K562 (cell line): ENCODE measurements around the gene DLGAP3. TPM values are rescaled to one million over a fixed set of nuclear protein-coding genes. Genes with fewer than 3 reads are reported as not detected.

Source experiments
- BRCA1 ChIP-seq, 2 experiments: fragments of 450-650 bp in 1 of 2; sonication (generic) in 1 of 2; formaldehyde crosslinking in 1 of 2; IDR thresholded peaks; 2 replicates each; pipeline versions ENCODE4 v1.5.0 to v1.6.1; 2017 to 2020; ENCODE audit warnings: mild to moderate bottlenecking in 1 of 2, missing genetic modification reagents in 1 of 2
- CHD1 ChIP-seq: fragments of 200-600 bp; sonication (generic); IDR thresholded peaks from one replicate; pipeline ENCODE4 v1.6.1; 2012; ENCODE audit warnings: mild to moderate bottlenecking, moderate library complexity, low read length, inconsistent platforms
- CREBBP ChIP-seq: IDR thresholded peaks from one replicate; pipeline ENCODE4 v1.6.1; 2012; ENCODE audit warnings: low read depth, mild to moderate bottlenecking, control low read depth, inconsistent platforms, low read length
- E2F3 ChIP-seq: fragments of 250-450 bp; sonication (Bioruptor Pico); IDR thresholded peaks from 2 replicates; pipeline ENCODE4 v1.4.0; 2020; ENCODE audit warnings: mild to moderate bottlenecking
- FOXJ3 ChIP-seq: sonication (generic); formaldehyde crosslinking; IDR thresholded peaks from 2 replicates; pipeline ENCODE4 v1.4.0; 2020; ENCODE audit warnings: mild to moderate bottlenecking, missing genetic modification reagents
- IRF1 ChIP-seq: sonication (generic); formaldehyde crosslinking; IDR thresholded peaks from 2 replicates; pipeline ENCODE4 v1.8.0; 2022; ENCODE audit warnings: missing genetic modification reagents, mild to moderate bottlenecking, borderline replicate concordance
- NFE2L1 ChIP-seq: fragments of 450-650 bp; IDR thresholded peaks from 2 replicates; pipeline ENCODE4 v1.6.1; 2016; ENCODE audit warnings: missing genetic modification characterization, low read depth, mild to moderate bottlenecking, missing compliant biosample characterization, moderate library complexity, borderline replicate concordance
- NR1H2 ChIP-seq: sonication (generic); formaldehyde crosslinking; IDR thresholded peaks from 2 replicates; pipeline ENCODE4 v1.4.0; 2020; ENCODE audit warnings: mild to moderate bottlenecking, missing genetic modification reagents
- PBX2 ChIP-seq, 2 experiments: IDR thresholded peaks in 1 of 2; conservative IDR thresholded peaks in 1 of 2; 2 replicates each; pipeline ENCODE4 v1.6.1; 2016; ENCODE audit warnings: low read depth in 2 of 2, mild to moderate bottlenecking in 1 of 2, missing compliant biosample characterization in 1 of 2, missing genetic modification characterization in 1 of 2, moderate library complexity in 1 of 2
- RBBP5 ChIP-seq: fragments of 200-600 bp; sonication (generic); IDR thresholded peaks from 2 replicates; pipeline ENCODE4 v1.6.1; 2012; ENCODE audit warnings: borderline replicate concordance, mild to moderate bottlenecking, low read length, control low read depth, inconsistent platforms; ENCODE audit not compliant: insufficient read depth, poor library complexity, severe bottlenecking
- SIN3B ChIP-seq: fragments of 450-650 bp; IDR thresholded peaks from 2 replicates; pipeline ENCODE4 v1.6.1; 2017; ENCODE audit warnings: low read depth, mild to moderate bottlenecking, moderate library complexity
- TFE3 ChIP-seq: fragments of 450-650 bp; formaldehyde crosslinking; IDR thresholded peaks from 2 replicates; pipeline ENCODE4 v1.4.0; 2020; ENCODE audit warnings: mild to moderate bottlenecking, mixed read lengths
- TGIF2 ChIP-seq: sonication (generic); formaldehyde crosslinking; IDR thresholded peaks from 2 replicates; pipeline ENCODE4 v1.8.1; 2022; ENCODE audit warnings: mild to moderate bottlenecking, missing genetic modification reagents, moderate library complexity
- THRB ChIP-seq: fragments of 450-650 bp; formaldehyde crosslinking; conservative IDR thresholded peaks from 2 replicates; pipeline ENCODE4 v1.4.0; 2022; ENCODE audit warnings: mild to moderate bottlenecking, missing genetic modification characterization
- XRCC3 ChIP-seq: fragments of 450-650 bp; IDR thresholded peaks from 2 replicates; pipeline ENCODE4 v1.6.1; 2017; ENCODE audit warnings: mild to moderate bottlenecking, moderate library complexity
- ZBTB17 ChIP-seq: fragments of 450-650 bp; formaldehyde crosslinking; IDR thresholded peaks from 2 replicates; pipeline ENCODE4 v1.4.0; 2020; ENCODE audit warnings: mild to moderate bottlenecking
- ZC3H4 ChIP-seq: sonication (generic); formaldehyde crosslinking; IDR thresholded peaks from 2 replicates; pipeline ENCODE4 v1.9.0; 2021; ENCODE audit warnings: missing genetic modification reagents, borderline replicate concordance
- ZNF239 ChIP-seq: fragments of 250-450 bp; sonication (Bioruptor Pico); IDR thresholded peaks from 2 replicates; pipeline ENCODE4 v1.4.0; 2020; ENCODE audit warnings: mild to moderate bottlenecking
- ZNF282 ChIP-seq: sonication (generic); formaldehyde crosslinking; IDR thresholded peaks from 2 replicates; pipeline ENCODE4 v1.8.1; 2023; ENCODE audit warnings: missing genetic modification reagents
- ZNF766 ChIP-seq: fragments of 200-800 bp; sonication (Bioruptor generic); conservative IDR thresholded peaks from 2 replicates; pipeline ENCODE4 v1.6.1; 2016; ENCODE audit warnings: missing genetic modification characterization, missing compliant biosample characterization
- polyA plus RNA-seq, 8 experiments: library from polyadenylated mRNA; depleted of rRNA in 4 of 8; stranded (reverse) in 5 of 8; unstranded in 3 of 8; fragments of >200 nt; fragmentation: Nextera tagmentation in 2 of 8; fragmentation: Illumina TruSeq in 1 of 8; extraction: Ambion mirVana in 2 of 8; extraction: Trizol in 1 of 8; gene quantifications; 2 replicates each; pipeline versions ENCODE4 v1.2.1 to v1.2.3, GENCODE V29; 2011 to 2014; ENCODE audit warnings: inconsistent platforms in 1 of 8, missing spikeins in 1 of 8
- total RNA-seq, 7 experiments: library from RNA; depleted of rRNA in 6 of 7; stranded (reverse); fragments of >200 nt in 6 of 7; fragmentation: Illumina TruSeq in 2 of 7; extraction: Trizol in 2 of 7; gene quantifications; 2 replicates each; pipeline versions ENCODE4 v1.2.1 to v1.2.3, GENCODE V29; 2011 to 2021; ENCODE audit warnings: low replicate concordance in 1 of 7

Gene DLGAP3
- total and polyA plus RNA-seq, 9 of the 15 experiments (the other 6 are each of a cell fraction or from before 2014, with no cell fraction given), result 0.01 to 0.16 (median 0.07) TPM; not detected in 6

- no peak for TF ChIP-seq ZC3H4
- TF ChIP-seq ZNF239 (CRISPR knock-in tag), result peak; percentile 81
- TF ChIP-seq XRCC3, result no peak
- TF ChIP-seq SIN3B, result no peak
- TF ChIP-seq NFE2L1, result no peak
- TF ChIP-seq IRF1 (CRISPR knock-in tag), result peak; percentile 94
- TF ChIP-seq RBBP5, result no peak
- TF ChIP-seq ZNF282 (CRISPR knock-in tag), result 0 out of 2 replicates have a peak, but pooled peaks have one; percentile 57
- TF ChIP-seq TFE3 (CRISPR knock-in tag), result 0 out of 2 replicates have a peak, but pooled peaks have one; percentile 2
- TF ChIP-seq NR1H2 (CRISPR knock-in tag), result peak; percentile 94; the same call in 1 of the 2 replicates
- peak; percentile 89 for TF ChIP-seq FOXJ3 (CRISPR knock-in tag)
- peak; percentile 99 for TF ChIP-seq TGIF2 (CRISPR knock-in tag)
- TF ChIP-seq PBX2 (CRISPR knock-in tag; IDR thresholded peaks at IDR 0.05; ENCODE audit: low read depth), result peak; percentile 67
- no peak; the same call in 1 of the 2 replicates for TF ChIP-seq PBX2 (tag; conservative IDR thresholded peaks at IDR 0.05; ENCODE audit: low read depth)
- no peak for TF ChIP-seq ZBTB17 (CRISPR knock-in tag)
- TF ChIP-seq CREBBP, result no peak
- peak; percentile 81; the same call in 1 of the 2 replicates for TF ChIP-seq E2F3
- TF ChIP-seq THRB (CRISPR knock-in tag), result peak; percentile 86
- no peak for TF ChIP-seq CHD1
- TF ChIP-seq BRCA1 (IDR thresholded peaks at IDR 0.05), result no peak
- peak; percentile 96; the same call in 1 of the 2 replicates for TF ChIP-seq BRCA1 (CRISPR knock-in tag; IDR thresholded peaks at IDR 0.05)
- TF ChIP-seq ZNF766 (CRISPR knock-in tag), result peak; percentile 99
These were observed 4.5 kb downstream of the DLGAP3 start (continued) for GRCh38 chr1:34924759-34925555.
